IPS DF 4.7 (cell line): ENCODE measurements around the gene TTC38.
"Not testable (repeated sequence)": the region's sequence is repeated elsewhere in the genome, so short reads cannot be mapped to it uniquely, and the experiment has no call there.

Experiments
- DNase-seq: peaks from one replicate; pipeline ENCODE4 v3.0.0-alpha.2; 2013; ENCODE audit warnings: low spot score; ENCODE audit errors: extremely low read depth

Gene TTC38

DNA sequence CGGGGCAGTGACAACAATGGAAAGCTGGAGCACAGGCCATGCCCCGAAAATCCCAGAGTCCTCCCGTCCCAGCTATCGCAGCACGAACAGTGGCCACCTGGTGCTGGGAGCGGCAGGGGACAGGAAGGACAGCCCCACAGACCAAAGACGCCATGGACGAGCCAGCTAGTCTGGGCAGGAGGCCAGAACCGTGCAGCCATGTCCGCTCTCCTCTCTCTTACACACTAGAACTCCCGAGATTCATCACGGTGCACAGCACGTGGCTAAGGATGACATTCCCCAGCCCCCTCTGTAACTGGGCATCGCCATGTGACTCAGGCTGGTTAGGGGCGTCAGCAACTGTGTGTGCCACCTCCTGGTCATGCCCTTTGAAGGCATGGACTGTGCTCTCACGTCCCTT lies 22.3 kb upstream of the TTC38 start:
- DNase-seq: no peak

DNA sequence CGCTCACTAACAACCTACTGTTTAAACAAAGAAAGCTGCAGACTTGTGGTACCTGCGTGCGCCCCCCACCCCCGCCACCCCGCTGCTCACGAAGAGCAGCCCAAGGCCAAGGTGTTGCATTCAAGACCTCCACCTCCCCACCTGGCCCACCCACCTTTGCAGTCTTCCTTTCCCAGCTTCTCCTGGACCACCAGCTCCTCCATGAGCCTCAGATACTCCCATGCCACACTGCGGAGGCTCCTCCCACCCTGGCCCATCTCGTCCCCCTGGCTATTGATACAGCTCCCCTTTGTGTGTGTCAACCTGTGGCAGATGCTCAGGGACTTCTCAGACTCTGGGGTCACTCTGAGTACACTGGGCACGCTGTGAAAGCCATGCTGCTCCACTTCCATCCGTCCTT lies 21.6 kb upstream of the TTC38 start:
- no peak for DNase-seq

DNA sequence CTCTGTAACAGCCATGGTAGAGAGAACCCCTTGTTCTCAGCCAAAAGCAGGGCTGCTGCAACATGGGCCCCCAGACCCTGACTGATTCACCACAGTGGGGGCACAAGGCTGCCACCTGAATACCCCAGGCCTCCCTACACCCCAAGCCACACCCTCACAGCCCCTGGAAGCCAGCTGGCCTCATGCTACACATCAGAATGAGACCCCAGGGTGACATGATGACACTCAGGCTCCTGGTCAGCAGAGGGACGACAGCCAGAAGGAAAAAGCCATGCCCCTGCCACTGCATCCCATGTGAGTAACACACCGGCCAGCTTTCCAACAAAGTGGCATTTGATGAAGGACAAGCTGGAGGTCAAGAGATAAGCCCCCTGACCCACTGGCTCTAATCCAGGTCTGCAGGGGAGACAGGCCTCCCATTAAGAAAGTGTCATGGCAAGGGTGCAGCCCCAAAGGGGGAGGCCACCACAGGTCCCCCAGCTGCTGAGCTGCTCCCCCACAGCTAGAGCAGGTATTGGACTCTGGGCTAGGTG lies 20.3 kb upstream of the TTC38 start:
- DNase-seq: no peak

DNA sequence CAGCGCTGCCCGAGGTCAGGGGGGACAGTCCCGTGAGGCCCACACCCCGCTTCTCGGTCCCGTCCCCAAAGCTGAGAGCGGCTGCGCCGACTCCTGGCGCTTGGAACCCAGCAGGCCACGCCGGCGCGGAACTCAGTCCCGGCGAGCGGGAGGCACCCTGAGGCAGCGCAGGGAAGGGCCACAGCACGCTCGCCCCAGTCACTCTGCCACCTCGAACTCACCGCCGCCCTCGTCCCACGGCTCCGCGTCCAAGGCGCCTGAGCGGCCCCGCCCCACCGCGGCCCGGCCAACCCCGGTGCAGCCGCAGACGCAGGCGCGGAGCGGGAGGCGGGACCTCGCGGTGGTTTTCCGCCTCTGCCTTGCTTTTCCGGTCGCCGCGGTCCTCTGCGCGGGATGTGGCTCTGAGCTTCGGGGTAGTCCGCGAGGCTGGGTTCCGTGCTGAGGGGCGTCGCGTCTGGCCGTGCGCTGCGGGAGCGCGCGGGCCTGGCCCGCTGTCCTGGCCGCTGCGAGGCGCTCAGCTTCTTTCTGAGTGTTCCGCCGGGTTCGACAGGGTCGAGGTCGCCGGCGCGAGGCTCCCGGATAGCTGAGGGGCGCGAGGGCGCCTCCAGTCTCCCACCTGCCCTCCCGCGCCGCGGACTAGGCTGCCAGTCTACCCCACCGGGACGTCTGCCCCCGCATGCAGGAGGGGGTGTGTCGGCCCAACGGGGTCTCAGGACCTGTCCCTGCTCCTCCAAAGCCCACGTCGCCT lies 17.6 kb upstream of the TTC38 start, which contains the start of gene CDPF1:
Gene CDPF1, minus strand, starts transcription at position 259 of the 748 bp plus-strand sequence. CDS start 2,009 bp downstream, outside the sequence.
- DNase-seq: peak; percentile 58

DNA sequence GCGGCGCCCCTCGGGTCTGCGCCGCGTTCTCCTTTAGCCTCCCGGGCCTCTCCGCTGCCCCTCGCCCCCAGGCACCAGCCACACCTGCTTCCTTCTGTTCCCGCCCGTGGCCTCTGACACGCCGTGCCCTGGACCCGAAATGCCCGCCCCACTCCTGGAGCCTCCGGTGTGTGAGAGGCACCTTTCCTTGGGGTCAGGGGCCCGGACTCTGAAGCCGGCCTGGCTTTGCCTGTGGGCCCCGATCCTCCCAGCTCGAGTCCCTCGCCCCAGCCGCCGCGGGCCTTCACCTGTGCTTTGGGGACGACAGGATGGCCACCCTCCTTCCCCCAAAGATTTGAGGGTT lies 17.1 kb upstream of the TTC38 start:
- no peak for DNase-seq

DNA sequence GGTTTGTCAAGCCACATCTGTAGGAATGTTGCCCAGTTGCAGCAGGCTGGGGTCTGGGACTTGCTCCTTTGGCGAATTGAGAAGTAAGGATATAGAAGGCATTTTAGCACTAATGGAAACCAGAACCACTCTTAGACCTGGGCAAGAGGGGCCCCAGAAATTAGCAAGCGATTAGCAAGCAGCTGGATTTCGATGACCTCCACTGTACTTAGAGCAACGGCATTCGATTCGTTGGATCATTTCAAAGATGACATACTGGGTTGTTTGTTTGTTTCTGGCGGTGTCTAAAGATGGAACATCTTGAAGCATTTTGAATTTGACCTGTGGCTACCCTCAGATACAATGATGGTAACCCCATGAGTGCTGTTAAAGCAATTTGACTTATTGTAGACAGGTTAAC lies 16.5 kb upstream of the TTC38 start:
- no peak for DNase-seq

DNA sequence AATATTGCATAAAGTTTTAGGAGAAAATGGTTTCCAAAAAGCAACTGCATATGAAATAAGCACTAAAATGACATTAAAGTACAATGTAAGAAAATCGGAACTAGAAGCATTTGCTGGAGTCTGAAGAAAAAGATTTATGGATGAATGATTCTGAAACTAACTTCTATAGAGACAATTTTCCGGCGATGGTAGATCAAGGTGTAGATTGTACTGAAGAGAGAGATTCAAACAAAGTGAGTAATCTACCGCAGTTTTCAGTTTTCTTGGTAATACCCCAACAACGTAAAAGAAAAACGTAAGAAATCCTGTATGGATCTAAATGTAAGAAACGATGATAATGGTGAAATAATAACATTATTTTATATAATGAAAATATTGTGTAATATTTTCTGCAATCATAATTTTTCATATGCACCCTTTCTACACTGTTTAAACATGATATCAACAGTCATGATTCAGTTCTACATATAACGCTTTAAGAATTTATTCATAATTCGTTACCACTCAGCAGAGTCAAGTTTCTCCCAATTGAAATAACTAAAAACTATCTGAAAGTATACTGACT lies 15.9 kb upstream of the TTC38 start:
- no peak for DNase-seq

DNA sequence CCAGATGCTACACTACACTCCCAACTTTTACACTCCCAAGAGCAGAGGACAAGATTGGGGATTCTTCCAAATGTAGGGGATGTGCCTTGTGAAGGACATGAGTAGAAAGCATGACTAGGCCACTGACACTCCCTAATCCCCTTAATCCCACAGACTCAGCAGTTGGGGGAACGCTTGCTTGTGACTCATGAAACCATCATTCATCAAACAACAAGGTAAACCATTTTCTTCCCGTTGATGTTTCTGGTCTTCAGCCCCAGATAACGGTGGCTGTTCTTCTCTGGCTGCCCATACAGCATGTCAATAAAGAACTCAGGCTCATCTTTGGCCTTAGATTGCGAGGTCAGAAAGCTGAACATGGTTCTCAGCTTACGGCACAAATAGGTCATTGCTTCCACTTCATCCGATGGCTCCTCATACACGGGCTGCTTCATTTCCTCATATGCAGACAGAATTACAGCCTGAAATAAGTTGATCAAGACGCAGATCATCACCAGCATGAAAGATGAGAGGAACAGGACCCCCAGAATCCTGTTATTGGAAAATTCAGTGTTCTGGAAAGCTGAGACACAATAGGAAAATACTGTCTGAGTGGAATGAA lies 11.3 kb upstream of the TTC38 start:
- no peak for DNase-seq

DNA sequence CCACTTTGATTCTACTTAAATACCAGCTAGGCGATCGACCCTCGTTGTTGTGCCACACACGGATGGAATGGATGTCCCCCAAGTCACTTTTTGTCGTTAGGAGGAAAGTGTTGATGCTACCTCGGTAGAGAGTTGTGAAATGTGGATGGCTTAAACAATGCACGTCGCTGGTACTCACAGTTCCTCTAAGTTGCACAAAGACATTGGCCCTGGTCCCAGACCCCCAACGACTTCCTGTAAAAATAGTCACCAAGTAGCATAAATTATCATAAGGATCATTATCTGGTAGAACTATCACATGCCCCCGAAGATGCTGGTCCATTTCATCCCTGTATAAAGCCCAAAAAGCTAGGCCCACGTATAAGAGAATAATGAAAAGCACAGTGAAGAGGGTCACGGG lies 8.4 kb upstream of the TTC38 start:
- DNase-seq: no peak

DNA sequence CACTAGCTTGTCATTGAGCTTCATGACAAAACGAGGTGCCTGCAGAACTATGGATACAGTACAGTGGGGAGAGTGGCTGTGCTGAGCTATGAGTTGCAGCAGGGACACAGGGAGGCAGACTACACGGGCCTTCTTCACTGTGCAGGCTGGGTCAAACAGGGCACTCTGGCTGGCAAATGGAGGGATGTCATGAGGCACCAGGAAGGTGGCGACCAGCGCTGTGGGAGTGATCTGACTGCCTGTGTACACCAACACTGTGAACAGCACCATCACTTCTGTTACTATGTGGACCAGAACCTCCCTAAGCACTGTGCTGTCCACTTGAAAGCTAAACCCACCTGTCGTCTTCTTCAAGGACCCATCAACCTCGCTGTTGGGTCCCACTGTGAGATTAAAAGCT lies 7.8 kb upstream of the TTC38 start:
- DNase-seq: no peak

DNA sequence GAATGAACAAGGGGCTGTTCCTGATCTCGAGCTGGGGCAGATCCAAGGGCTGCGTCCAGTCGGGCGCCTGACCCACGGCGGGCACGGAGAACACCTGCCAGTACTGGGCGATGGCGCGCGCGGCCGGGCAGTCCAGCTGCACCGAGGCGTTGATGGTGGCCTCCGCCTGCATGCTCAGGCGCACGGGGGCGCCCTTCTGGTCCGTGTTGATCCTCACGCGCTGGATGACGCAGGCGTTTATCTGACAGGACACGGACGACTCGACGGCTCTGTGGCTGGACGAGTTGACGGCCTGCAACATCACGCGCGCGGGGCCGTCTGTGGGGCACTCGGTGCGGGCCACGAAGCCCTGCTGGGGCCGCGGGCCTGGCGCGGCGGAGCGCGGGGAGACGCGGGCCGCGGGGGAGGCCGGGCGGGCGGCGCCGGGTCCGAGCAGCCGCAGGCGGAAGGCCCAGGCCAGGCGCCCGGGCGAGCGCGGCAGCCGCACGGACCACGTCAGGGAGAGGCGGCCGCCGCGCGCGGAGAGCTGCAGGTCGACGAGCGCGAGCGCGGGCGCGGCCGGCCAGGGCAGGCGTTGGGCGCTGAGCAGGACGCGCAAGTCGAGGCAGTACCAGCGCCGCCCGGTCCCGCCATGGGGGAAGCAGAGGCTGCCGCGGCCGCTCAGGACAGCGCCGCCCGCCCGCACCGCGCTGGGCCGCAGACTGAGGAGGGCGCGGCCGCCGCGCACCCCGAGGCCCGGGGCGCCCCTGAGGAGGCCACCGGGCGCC lies 5.2 kb upstream of the TTC38 start:
- DNase-seq: peak; percentile 41

DNA sequence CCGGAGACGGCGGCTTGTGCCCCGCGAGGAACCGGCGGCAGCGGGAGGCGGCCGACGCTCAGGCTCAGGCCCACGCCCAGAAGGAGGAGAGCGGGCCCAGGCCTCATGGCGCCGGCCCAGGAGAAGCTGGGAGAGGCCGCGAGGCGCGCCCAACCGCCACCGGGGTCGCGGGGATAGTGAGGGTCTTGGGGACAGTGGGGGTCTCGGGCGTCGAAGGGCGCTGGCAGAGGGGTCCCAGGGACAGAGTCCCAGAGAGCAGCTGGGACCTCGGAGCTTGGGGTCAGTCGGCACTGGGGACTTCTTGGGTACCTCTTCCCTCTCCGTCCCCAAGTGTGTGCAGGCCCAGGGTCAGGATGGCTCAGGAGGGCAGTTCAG lies 4.6 kb upstream of the TTC38 start, which contains the start of gene PKDREJ:
Gene PKDREJ, minus strand, starts transcription at position 128 of the 375 bp plus-strand sequence. Its CDS starts 21 bp downstream, at position 107.
- no peak for DNase-seq

DNA sequence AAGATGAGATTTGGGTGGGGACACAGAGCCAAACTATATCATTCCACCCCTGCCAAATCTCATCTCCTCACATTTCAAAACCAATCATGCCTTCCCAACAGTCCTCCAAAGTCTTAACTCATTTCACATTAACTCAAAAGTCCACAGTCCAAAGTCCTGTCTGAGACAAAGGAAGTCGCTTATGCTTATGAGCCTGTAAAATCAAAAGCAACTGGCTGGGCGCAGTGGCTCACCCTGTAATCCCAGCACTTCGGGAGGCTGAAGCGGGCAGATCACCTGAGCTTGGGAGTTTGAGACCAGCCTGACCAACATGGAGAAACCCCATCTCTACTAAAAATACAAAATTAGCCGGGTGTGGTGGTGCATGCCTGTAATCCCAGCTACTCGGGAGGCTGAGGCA lies 3.3 kb upstream of the TTC38 start:
- not testable (repeated sequence) for DNase-seq

DNA sequence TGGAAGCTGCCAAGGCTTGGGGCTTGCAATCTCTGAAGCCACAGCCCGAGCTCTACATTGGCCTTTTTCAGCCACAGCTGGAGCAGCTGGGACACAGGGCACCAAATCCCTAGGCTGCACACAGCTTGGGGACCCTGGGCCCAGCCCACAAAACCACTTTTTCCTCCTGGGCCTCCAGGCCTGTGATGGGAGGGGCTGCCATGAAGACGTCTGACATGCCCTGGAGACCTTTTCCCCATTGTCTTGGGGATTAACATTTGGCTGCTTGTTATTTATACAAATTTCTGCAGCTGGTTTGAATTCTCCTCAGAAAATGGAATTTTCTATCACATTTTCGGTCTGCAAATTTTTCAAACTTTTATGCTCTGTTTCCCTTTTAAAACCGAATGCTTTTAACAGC lies 2.2 kb upstream of the TTC38 start:
- DNase-seq: not testable (repeated sequence)

DNA sequence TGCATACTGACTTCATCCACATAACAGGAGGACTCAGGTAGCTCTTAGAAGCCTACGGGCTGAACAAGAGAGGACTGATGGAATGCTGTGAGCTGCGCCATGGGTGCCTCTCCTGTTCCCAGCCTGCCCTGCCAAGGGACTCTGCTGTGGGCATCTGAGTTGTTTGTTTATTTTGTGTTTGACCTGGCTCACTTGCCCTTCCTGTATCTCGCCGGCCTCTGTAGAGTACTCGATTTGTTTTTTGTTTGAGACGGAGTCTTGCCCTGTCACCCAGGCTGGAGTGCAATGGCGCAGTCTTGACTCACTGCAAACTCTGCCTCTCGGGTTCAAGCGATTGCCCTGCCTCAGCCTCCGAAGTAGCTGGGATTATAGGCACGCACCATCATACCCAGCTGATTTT lies 1.8 kb downstream of the TTC38 start:
- no peak for DNase-seq

DNA sequence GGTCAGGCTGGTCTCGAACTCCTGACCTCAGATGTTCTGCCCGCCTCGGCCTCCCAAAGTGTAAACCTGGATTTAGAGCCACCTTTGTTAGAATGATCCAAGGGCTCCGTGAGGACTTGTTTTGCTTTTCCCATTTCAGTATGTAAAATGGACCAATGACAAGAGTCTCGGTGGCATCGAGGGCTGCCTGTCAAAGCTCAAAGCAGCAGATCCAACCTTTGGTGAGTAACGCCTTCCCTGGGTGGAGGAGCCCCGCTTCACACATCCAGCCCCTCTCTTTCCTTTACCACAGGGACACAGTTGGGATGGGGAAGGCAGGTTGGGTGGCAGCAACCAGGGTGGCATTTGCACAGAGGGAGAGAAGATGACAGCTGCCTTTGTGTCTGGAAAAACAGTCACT lies 4.4 kb downstream of the TTC38 start:
- DNase-seq: no peak

DNA sequence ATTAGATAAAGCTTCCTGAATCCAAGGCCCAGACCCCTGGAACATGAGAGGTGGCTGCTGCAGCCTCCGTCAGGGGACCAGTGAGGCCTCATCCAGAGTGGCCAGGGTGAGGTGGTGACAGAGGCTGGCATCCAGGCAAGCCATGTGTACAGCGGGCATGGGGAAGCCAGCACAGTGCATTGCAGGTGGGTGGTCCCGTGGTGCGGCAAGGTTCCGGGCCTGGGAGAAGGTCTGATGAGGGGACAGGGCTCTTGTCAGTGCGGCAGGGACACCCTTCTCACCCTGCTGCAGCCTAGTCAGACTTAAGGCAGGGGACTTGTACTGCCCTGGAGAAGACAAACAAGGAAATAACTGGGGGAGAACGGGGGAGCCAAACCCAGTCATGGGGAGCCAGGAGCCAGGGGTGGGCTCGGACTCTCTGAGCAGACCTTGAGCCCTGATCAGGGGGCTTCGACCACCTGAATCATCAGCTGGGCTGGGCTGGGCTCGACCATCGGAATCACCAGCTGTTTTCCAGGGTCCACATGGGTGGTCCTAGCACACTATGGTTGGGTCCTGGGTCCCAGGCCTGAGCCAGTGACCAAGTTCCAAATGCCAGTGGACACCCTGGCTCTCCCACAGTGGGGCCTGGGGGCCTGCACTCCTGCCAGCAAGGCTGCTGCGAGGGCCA lies 5.1 kb downstream of the TTC38 start:
- no peak for DNase-seq

DNA sequence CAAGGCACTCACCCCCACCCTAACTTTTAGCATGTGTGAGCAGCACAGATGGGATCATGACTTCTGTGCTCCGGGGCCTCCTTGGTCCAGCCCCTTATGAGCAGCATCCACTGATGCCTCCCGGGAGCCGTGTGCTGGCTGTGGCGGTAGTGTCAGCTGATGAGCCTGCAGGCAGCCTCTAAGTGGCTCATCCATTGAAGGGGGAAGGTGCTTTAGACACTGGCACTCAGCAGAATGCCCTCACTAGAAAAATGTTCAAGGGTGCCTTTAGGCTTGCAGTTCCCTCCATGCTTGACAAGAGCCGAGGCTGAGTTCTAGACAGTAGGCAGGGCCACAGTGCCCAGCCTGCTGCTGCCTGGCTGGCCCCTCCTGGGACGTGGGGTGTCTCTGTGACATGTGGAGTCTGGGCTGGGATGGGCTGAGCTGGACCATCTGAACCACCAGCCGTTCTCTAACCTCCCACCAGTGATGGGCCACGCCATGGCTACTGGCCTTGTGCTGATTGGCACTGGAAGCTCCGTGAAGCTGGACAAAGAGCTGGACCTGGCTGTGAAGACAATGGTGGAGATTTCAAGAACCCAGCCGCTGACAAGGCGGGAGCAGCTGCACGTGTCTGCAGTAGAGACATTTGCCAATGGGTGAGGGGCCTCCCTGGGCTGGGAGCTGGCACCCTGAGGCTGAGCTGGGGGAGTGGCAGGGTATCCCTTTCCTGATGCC lies 5.8 kb downstream of the TTC38 start:
- DNase-seq: no peak

DNA sequence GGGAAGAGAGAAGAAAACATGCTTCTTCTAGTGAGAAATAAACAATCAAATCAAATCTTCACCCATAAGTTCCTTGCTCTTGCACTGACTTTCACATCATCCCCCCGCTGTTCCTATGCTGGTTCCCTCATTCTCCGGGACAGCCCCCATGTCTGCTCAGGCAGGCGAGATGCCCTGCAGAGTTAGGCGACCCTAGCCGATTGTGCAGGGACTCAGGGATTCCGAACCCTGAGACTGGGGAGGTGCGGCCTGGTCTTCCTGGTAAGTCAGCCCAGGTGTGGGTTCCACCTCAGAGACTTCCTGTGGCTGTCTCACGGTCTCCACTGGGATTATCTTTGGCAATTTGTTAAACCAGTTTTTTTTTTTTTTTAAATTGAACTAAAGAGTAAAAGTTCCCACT lies 6.6 kb downstream of the TTC38 start:
- DNase-seq: no peak

DNA sequence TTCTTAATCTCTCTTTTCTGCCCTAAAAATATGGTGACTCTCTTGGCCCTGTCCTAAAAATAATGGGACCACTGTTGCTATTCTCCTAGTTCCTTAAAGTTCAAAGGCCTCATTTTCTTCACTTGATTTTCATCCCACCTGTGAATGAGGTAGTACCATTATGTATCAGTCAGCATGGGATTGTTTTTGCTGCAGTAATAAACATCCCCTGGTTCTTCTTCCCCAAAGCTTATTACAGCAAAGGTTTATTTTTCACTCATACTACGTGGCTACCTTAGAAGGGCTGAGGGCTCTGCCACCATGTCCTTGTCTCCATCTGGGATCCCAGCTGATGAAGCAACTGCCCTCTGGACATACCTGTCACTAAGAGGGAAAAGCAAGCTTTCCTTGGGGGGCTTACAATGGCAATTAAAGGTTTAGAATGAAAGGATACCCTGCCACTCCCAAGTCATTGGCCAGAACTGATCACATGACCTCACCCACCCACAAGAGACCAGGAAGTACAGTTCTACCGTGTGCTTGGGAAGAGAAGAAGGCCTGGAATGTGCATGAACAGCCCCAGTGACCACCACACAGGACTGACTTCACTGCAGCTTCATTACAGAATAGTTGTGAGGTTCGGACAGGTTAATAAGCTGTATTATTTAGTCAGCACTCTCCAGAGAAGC lies 7.8 kb downstream of the TTC38 start:
- no peak for DNase-seq
